Endodermal cell (in vitro differentiated cells): Measurements from ENCODE around the gene PTPRM. TPM values are rescaled to one million over a fixed set of nuclear protein-coding genes. Genes with fewer than 3 reads are reported as not detected.

ENCODE experiments used
- DNase-seq: peaks from one replicate; pipeline ENCODE4 v3.0.0-alpha.2; 2017
- H3K27ac ChIP-seq: 2 replicates; pipeline ENCODE4 v1.5.1; 2013; ENCODE audit warnings: mild to moderate bottlenecking, low read depth, low read length, moderate library complexity
- H3K27me3 ChIP-seq: 2 replicates; pipeline ENCODE4 v1.6.1; 2013; ENCODE audit warnings: mild to moderate bottlenecking, low read length, moderate library complexity; ENCODE audit not compliant: insufficient read depth, control insufficient read depth, poor library complexity, severe bottlenecking
- H3K36me3 ChIP-seq: 2 replicates; pipeline ENCODE4 v1.7.0; 2013; ENCODE audit warnings: mild to moderate bottlenecking, low read length, moderate library complexity; ENCODE audit not compliant: control insufficient read depth, insufficient read depth
- H3K4me1 ChIP-seq: one replicate; pipeline ENCODE4 v1.7.0; 2013; ENCODE audit warnings: low read length; ENCODE audit not compliant: control insufficient read depth, insufficient read depth
- H3K4me3 ChIP-seq: 2 replicates; pipeline ENCODE4 v1.5.1; 2013; ENCODE audit warnings: mild to moderate bottlenecking, low read length, moderate library complexity
- H3K9ac ChIP-seq: 2 replicates; pipeline ENCODE4 v1.6.1; 2013; ENCODE audit warnings: mild to moderate bottlenecking, low read length, moderate library complexity; ENCODE audit not compliant: poor library complexity, severe bottlenecking; ENCODE audit errors: extremely low read depth
- H3K9me3 ChIP-seq: 2 replicates; pipeline ENCODE4 v1.6.1; 2013; ENCODE audit warnings: mild to moderate bottlenecking, low read length, moderate library complexity; ENCODE audit not compliant: control insufficient read depth
- H3K27ac Mint-ChIP-seq: 2 replicates; pipeline ENCODE4 v1.8.0; 2020; ENCODE audit warnings: mixed read lengths
- H3K27me3 Mint-ChIP-seq: 2 replicates; pipeline ENCODE4 v1.8.0; 2021; ENCODE audit warnings: mild to moderate bottlenecking, mixed read lengths; ENCODE audit not compliant: insufficient read depth
- H3K36me3 Mint-ChIP-seq: 2 replicates; pipeline ENCODE4 v1.8.0; 2020; ENCODE audit warnings: low read depth, mixed read lengths
- H3K4me1 Mint-ChIP-seq: 2 replicates; pipeline ENCODE4 v1.8.0; 2020; ENCODE audit warnings: mixed read lengths
- H3K4me3 Mint-ChIP-seq: 2 replicates; pipeline ENCODE4 v1.8.0; 2020; ENCODE audit warnings: mild to moderate bottlenecking, moderate library complexity, mixed read lengths
- H3K9me3 Mint-ChIP-seq: 2 replicates; pipeline ENCODE4 v1.8.0; 2020; ENCODE audit warnings: mild to moderate bottlenecking, mixed read lengths
- CTCF ChIP-seq: fragments of 200-600 bp; sonication (generic); conservative IDR thresholded peaks from 2 replicates; pipeline ENCODE4 v1.5.0; 2021; ENCODE audit warnings: antibody characterized with exemption, mild to moderate bottlenecking
- WGBS, 2 experiments: methylation state at CpG; one replicate each; pipeline versions ENCODE4 v1.1.5 to v1.1.7; 2013; ENCODE audit warnings: missing lambda C conversion rate in 2 of 2, mixed read lengths in 1 of 2; ENCODE audit not compliant: insufficient coverage in 1 of 2, insufficient read length in 1 of 2; 5-methylcytosine and 5-hydroxymethylcytosine counted together
- total RNA-seq, 2 donors: library from RNA; stranded (reverse); fragmentation: NEBNext Ultra II Directional in 1 of 2; extraction: Animal tissue kit (Norgen Biotek cat#: 25700) in 1 of 2; gene quantifications; 2 replicates in 1 of 2; 3 replicates in 1 of 2; pipeline ENCODE4 v1.2.1, GENCODE V29; 2021

The PTPRM gene
- total RNA-seq, 2 donors from 2014 or later = 47.2 to 57.6 TPM

- Histone ChIP-seq H3K9me3 (no peaks in the 10 kb centered on the region), H3K27me3 (no peaks in the 10 kb centered on the region), H3K9ac (no peak overlapping the region), H3K4me1 (peaks cover 7% of the 10 kb centered on the region), H3K36me3 (no peaks in the 10 kb centered on the region), H3K27ac (no peak overlapping the region), H3K4me3 (no peak overlapping the region)
- no peak for TF ChIP-seq CTCF
- Mint-ChIP-seq H3K4me1 (peaks cover 48% of the 10 kb centered on the region), H3K27me3 (no peaks in the 10 kb centered on the region), H3K36me3 (no peaks in the 10 kb centered on the region), H3K27ac (no peak overlapping the region), H3K4me3 (no peak overlapping the region), H3K9me3 (no peaks in the 10 kb centered on the region)
- no peak for DNase-seq
Observed at GRCh38 chr18:7622721-7623120, 55.6 kb downstream of the PTPRM start.

GRCh38 chr18:7623681-7624080 lies 56.6 kb downstream of the PTPRM start:
- H3K27me3 ChIP-seq = no peaks in the 10 kb centered on the region
- Mint-ChIP-seq H3K4me3 (no peak overlapping the region), H3K36me3 (no peaks in the 10 kb centered on the region), H3K27me3 (no peaks in the 10 kb centered on the region), H3K9me3 (no peaks in the 10 kb centered on the region), H3K4me1 (peaks cover 40% of the 10 kb centered on the region), H3K27ac (no peak overlapping the region)
- TF ChIP-seq CTCF = no peak
- no peak overlapping the region for H3K4me3 ChIP-seq
- DNase-seq = no peak
- no peak overlapping the region for H3K27ac ChIP-seq
- H3K9ac ChIP-seq = no peak overlapping the region
- H3K9me3 ChIP-seq = no peaks in the 10 kb centered on the region
- no peaks in the 10 kb centered on the region for H3K36me3 ChIP-seq
- WGBS, 2 experiments = 100% methylated on average over 1 of the region's 1 CpG; no CpG with 5 or more reads in 1 of the 2 experiments
- H3K4me1 ChIP-seq = peaks cover 7% of the 10 kb centered on the region

- H3K9me3 Mint-ChIP-seq = no peaks in the 10 kb centered on the region
- Histone ChIP-seq H3K4me1 (peaks cover 1% of the 10 kb centered on the region), H3K36me3 (no peaks in the 10 kb centered on the region), H3K4me3 (no peak overlapping the region), H3K9ac (no peak overlapping the region), H3K27me3 (no peaks in the 10 kb centered on the region), H3K27ac (no peak overlapping the region), H3K9me3 (no peaks in the 10 kb centered on the region)
- DNase-seq = no peak
- H3K4me3 Mint-ChIP-seq = no peak overlapping the region
- no peaks in the 10 kb centered on the region for H3K27me3 Mint-ChIP-seq
- no peak overlapping the region for H3K27ac Mint-ChIP-seq
- H3K36me3 Mint-ChIP-seq = no peaks in the 10 kb centered on the region
- H3K4me1 Mint-ChIP-seq = peaks cover 31% of the 10 kb centered on the region
- 94 to 100% methylated on average over 3 to 6 of the region's 6 CpGs for WGBS, 2 experiments
- TF ChIP-seq CTCF = no peak
Observed at GRCh38 chr18:7624697-7625096, 57.6 kb downstream of the PTPRM start.
